CD4-positive, alpha-beta T cell treated with Interleukin-1 beta for 1 hour (primary cell): ENCODE results near the gene FOXO6.

Experiments used
- DNase-seq, 2 donors: peaks; one replicate each; pipeline ENCODE4 v3.0.0-alpha.2; 2020 to 2022

Gene FOXO6

GRCh38 chr1:41411229-41411628 is 50.0 kb downstream of the FOXO6 start:
- no peak for DNase-seq

GRCh38 chr1:41412748-41413147 is 51.5 kb downstream of the FOXO6 start:
- no peak for DNase-seq

GRCh38 chr1:41413748-41414281 is 52.6 kb downstream of the FOXO6 start:
- no peak for DNase-seq

GRCh38 chr1:41414296-41414695 is 53.1 kb downstream of the FOXO6 start:
- DNase-seq = no peak

GRCh38 chr1:41414716-41415306 is 53.6 kb downstream of the FOXO6 start:
- no peak for DNase-seq

- DNase-seq = no peak
These were observed 54.8 kb downstream of the FOXO6 start for GRCh38 chr1:41416081-41416480.

GRCh38 chr1:41416552-41417334 is 55.5 kb downstream of the FOXO6 start:
- peak; percentile 53 to 64 for DNase-seq

GRCh38 chr1:41417335-41417682 is 56.1 kb downstream of the FOXO6 start:
- no peak for DNase-seq

GRCh38 chr1:41417746-41418145 is 56.5 kb downstream of the FOXO6 start:
- DNase-seq = no peak

GRCh38 chr1:41418857-41419583 is 57.8 kb downstream of the FOXO6 start:
- DNase-seq = no peak

GRCh38 chr1:41419584-41420295 is 58.5 kb downstream of the FOXO6 start:
- DNase-seq = no peak

GRCh38 chr1:41420351-41420750 is 59.1 kb downstream of the FOXO6 start:
- no peak for DNase-seq

- DNase-seq = no peak
These were observed 59.6 kb downstream of the FOXO6 start for GRCh38 chr1:41420860-41421259.

- DNase-seq = no peak
These were observed 61.1 kb downstream of the FOXO6 start for GRCh38 chr1:41422306-41422705.

- no peak for DNase-seq
These were observed 62.4 kb downstream of the FOXO6 start for GRCh38 chr1:41423511-41424191.

GRCh38 chr1:41424581-41425118 is 63.4 kb downstream of the FOXO6 start:
- no peak for DNase-seq

GRCh38 chr1:41425369-41425768 is 64.1 kb downstream of the FOXO6 start:
- no peak for DNase-seq

GRCh38 chr1:41426201-41426890 is 65.1 kb downstream of the FOXO6 start:
- no peak for DNase-seq

- no peak for DNase-seq
These were observed 66.1 kb downstream of the FOXO6 start for GRCh38 chr1:41427122-41427913.

- DNase-seq = peak in 1 of 2 donors; percentile 15
These were observed 66.9 kb downstream of the FOXO6 start for GRCh38 chr1:41427916-41428737.
